Fibroblast of lung (primary cell): ENCODE data around the gene ACTR1A.

ENCODE experiments used
- CTCF ChIP-seq, 2 donors: IDR thresholded peaks in 1 of 2; conservative IDR thresholded peaks in 1 of 2; 1 replicate in 1 of 2; 2 replicates in 1 of 2; pipeline ENCODE4 v1.5.1; 2011 to 2012; ENCODE audit warnings: low read length in 2 of 2, control low read depth in 1 of 2, inconsistent platforms in 1 of 2, low read depth in 1 of 2, mild to moderate bottlenecking in 1 of 2
- EZH2 ChIP-seq: IDR thresholded peaks from 2 replicates; pipeline ENCODE4 v1.5.1; 2012; ENCODE audit warnings: low read length, control low read depth, mild to moderate bottlenecking; ENCODE audit errors: missing control alignments

- TF ChIP-seq EZH2 (no peak), CTCF (conservative IDR thresholded peaks at IDR 0.05 in 1 of 2, IDR thresholded peaks at IDR 0.05 in 1 of 2; ENCODE audit: low read depth in 1 of 2, low read length in 2 of 2) (no peak)
Measured at GRCh38 chr10:102437515-102437914, 65.0 kb downstream of the ACTR1A start.
